ENCODE measurements around the gene LRRC28.

LRRC28 gene

DNA sequence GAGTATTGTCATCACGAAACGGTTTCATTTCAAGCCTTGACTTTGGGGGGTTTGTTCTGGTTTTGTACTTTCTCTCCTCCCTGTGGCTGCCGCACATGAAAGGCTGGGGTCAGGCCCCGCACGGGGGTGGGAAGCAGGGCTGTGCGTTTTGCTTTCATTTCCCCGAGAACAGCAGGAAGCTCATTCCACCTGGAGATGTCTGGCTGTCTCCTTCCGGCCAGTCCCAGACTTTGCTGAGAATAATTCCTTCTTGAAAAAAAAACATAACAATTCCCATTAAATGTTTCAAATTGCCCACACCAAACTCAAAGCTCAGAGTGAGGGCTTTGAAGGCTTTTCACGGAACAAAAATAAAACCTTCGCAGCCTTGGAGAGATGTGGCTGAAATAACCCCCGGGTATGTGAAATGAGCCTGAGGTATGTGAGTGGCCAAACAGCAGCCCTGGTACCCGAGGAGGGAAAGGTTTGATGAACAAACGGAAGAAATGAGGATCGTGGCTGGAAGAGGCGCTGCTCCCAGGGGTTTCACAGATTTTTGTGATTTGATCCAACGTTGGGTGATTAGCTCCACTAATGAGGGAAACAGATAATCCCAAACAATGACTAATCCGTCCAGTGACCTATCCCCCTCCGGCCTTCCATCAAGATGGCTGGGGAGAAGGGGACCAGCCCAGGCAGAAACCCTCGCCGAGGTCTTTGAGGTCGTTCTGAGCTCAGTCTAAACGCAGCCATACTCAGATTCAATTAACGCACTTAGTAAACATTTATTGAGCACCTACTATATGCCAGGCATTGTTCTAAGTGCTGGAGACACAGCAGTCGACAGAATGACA lies 187.6 kb downstream of the LRRC28 start:
- no peak for DNase-seq

DNA sequence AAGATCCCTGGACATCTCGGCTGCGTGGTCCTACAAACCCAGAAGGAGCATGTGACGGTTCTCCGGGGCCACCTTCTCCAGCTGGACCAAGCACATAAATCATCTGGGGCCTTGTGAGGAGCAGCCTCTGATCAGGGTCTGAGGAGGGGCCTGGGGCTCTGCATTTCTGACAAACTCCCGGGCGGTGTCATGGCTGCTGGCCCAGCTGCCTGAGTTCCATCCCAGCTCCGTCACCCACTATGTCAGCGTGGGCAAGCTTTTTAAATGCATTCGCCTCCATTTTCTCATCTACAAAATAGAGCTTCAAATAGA lies 188.2 kb downstream of the LRRC28 start:
- no peak for DNase-seq

DNA sequence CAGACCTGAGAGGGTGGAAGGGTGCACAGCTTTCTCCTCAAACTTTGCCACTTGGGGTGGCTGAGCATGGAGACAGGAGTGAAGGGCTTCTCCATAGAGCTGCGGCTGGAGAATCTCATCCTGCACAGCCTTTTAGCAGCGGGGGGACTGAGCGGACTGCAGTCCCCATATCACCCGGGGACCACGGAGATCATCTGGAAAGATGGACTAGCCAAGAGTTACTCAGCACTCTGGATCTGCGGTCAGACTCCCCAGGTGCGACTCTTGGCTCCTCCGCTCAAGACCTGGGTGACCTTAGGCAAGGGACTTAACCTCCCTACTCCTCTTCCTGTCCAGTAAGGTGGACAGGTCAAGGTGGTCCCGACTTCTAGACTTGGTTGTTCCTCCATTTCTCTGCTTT lies 188.7 kb downstream of the LRRC28 start:
- no peak for DNase-seq

All from KG1 (cell line).